ENCODE measurements around the gene SF3B2.

DNA sequence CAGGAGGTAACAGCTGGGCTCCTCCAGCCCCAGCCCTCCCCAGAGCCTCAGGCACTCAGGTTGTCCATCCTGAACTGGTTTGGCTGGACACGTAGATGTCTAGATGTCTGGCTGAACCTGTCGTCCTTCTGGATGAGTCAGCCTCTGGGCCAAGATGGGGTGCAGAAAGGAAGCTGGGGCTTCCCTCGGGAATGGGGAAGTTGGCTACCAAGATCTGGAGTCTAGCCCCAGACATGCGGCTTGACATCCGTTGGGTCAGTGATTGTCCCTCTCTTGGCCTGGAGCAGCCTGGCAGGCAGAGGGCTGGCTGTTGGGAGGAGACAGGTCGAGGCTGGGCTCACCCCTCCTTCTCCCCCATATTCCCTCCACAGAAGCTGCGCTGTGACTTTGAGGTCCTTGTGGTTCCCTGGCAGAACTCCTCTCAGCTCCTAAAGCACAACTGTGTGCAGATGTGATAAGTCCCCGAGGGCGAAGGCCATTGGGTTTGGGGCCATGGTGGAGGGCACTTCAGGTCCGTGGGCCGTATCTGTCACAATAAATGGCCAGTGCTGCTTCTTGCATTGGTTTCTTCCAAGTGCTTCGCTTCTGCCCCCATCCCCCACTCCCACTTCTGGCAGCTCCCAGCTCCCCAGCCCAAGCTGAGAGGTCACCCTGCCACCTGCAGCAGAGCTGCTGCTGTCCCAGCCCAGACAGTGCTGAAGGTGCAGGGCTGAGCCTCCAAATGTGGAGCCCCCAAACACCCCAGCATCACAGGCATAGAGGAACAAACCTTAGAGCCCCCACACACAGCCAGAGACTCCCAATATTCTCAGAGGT is 39.0 kb upstream of the SF3B2 start:
- TF ChIP-seq POLR2AphosphoS5 (IDR thresholded peaks at IDR 0.05; ENCODE audit: borderline replicate concordance, low read depth, low read length): no peak
- no peak for TF ChIP-seq EZH2 (IDR thresholded peaks at IDR 0.05)
- TF ChIP-seq FOXP2 (optimal IDR thresholded peaks at IDR 0.05; ENCODE audit: control extremely low read depth, extremely low read length, insufficient read depth): no peak

Measured in SK-N-MC (cell line).